Measurements from ENCODE around the gene HOXA11. TPM values are rescaled to one million over a fixed set of nuclear protein-coding genes. Genes with fewer than 3 reads are reported as not detected.

The HOXA11 gene
- total RNA-seq, 1 donor from 2014 or later, result 4.2 TPM

- TF ChIP-seq CTCF (IDR thresholded peaks at IDR 0.05; ENCODE audit: unreplicated experiment), result no peak
- H3K9me3 Mint-ChIP-seq, result no peaks in the 10 kb centered on the region
- H3K36me3 Mint-ChIP-seq, result no peaks in the 10 kb centered on the region
- H3K27ac Mint-ChIP-seq, result no peak overlapping the region
- H3K4me3 Mint-ChIP-seq, result no peak overlapping the region
- peaks cover 95% of the 10 kb centered on the region for H3K27me3 Mint-ChIP-seq (ENCODE audit: low read depth)
- peaks cover 22% of the 10 kb centered on the region for H3K4me1 Mint-ChIP-seq
- DNase-seq (ENCODE audit: low spot score in 2 of 2, unreplicated experiment in 2 of 2), result no peak
These were observed 28.6 kb upstream of the HOXA11 start for GRCh38 chr7:27213433-27214238.

DNA sequence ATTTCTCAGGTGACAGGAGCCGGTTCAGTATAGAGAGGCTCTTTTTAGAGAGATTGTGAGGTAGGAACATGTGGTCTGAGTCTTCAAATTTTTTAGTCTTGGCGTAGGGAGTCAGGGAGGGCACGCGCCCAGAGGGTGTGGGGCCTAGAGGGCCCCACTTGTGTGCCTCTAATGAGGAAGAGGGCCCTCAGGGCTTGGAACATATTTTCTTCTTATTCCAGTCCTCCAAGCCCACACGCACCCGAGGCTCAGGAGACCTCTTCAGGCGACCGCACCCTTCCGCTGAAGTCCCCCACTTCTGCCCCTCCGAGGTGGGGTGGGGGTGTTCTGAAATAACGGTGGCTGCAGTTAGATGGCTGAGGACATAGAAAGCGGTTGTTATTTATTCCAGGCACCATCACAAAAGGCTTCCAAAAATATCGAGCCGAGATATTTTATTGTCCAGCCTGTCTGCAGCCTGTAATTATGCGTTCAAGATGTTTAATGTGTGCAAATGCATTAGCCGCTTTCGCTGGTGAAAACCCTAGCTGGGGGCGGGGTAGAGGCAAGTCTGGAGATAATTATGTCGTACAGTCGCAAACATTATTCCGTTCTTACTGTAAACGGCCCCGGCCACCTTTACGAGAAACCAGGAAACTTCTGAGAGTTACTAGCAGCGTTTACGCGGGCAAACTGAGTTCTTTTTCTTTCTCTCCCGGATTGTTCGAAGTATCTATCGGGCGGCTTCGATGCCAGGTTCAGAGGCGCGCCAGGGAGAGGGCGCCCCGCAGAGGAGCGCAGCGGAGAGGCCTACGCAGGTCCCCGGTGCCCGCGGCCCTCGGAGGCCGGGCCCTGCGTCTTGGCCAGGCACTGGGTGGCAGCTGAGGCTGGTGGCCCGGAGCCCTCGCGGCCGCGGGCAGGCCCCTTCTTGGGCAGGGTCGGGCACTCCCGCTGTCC lies 27.7 kb upstream of the HOXA11 start:
- no peak overlapping the region for H3K4me3 Mint-ChIP-seq
- no peaks in the 10 kb centered on the region for H3K36me3 Mint-ChIP-seq
- no peak overlapping the region for H3K27ac Mint-ChIP-seq
- no peaks in the 10 kb centered on the region for H3K9me3 Mint-ChIP-seq
- no peak for DNase-seq (ENCODE audit: low spot score in 2 of 2, unreplicated experiment in 2 of 2)
- peaks cover 97% of the 10 kb centered on the region for H3K27me3 Mint-ChIP-seq (ENCODE audit: low read depth)
- H3K4me1 Mint-ChIP-seq, result peaks cover 22% of the 10 kb centered on the region
- no peak for TF ChIP-seq CTCF (IDR thresholded peaks at IDR 0.05; ENCODE audit: unreplicated experiment)

DNA sequence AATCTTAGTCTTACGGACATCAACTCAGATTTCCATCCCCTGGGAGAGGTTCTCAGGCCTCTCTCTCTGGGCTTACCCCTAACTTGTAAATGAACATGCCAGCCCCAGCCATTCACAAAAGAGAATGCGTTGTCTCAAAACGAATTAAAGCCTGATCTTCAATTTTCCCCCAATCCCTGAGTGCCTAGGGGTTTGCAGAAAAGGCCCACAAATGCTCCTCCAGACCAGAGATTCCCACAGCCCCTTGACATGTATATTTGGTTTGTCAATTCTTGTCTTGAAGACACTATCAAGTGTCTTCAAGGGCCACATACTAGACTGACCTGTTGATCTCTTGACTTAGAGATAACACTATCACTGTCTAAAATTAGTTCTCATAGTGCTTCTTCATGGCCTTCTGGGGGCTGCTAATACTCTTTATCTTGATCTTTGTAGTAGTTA lies 26.8 kb upstream of the HOXA11 start:
- Mint-ChIP-seq H3K4me1 (peaks cover 22% of the 10 kb centered on the region), H3K36me3 (no peaks in the 10 kb centered on the region)

DNA sequence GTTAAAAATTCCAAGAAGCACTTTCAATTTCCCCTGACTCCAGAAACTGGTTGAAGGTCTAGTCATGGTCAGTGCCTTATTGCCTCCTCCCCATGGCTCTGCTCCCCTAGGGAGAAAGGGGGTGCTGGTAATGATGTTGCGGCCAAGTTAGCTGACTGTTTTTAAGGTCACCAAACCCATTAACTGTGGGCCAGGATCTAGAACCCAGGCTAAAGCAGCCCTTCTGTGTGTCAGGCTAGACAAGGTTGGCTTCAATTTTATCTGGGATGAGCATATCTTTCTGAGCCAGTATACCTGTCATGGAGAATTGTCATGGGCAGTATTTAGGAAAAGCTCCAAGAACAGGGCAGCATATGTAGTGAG lies 26.0 kb upstream of the HOXA11 start:
- no peak for DNase-seq (ENCODE audit: low spot score in 2 of 2, unreplicated experiment in 2 of 2)
- TF ChIP-seq CTCF (IDR thresholded peaks at IDR 0.05; ENCODE audit: unreplicated experiment), result no peak
- no peaks in the 10 kb centered on the region for H3K9me3 Mint-ChIP-seq
- no peak overlapping the region for H3K4me3 Mint-ChIP-seq
- no peak overlapping the region for H3K27ac Mint-ChIP-seq
- peaks cover 20% of the 10 kb centered on the region for H3K4me1 Mint-ChIP-seq
- peaks cover 99% of the 10 kb centered on the region for H3K27me3 Mint-ChIP-seq (ENCODE audit: low read depth)
- H3K36me3 Mint-ChIP-seq, result no peaks in the 10 kb centered on the region

More for the DNA sequence above, 26.8 kb upstream of the HOXA11 start:
- no peak for TF ChIP-seq CTCF (IDR thresholded peaks at IDR 0.05; ENCODE audit: unreplicated experiment)
- Mint-ChIP-seq H3K4me3 (no peak overlapping the region), H3K27me3 (ENCODE audit: low read depth) (peaks cover 99% of the 10 kb centered on the region), H3K27ac (no peak overlapping the region), H3K9me3 (no peaks in the 10 kb centered on the region)
- no peak for DNase-seq (ENCODE audit: low spot score in 2 of 2, unreplicated experiment in 2 of 2)

- no peak for DNase-seq (ENCODE audit: low spot score in 2 of 2, unreplicated experiment in 2 of 2)
- Mint-ChIP-seq H3K4me3 (peak overlapping the region; percentile 46), H3K36me3 (no peaks in the 10 kb centered on the region), H3K4me1 (peaks cover 21% of the 10 kb centered on the region), H3K9me3 (no peaks in the 10 kb centered on the region), H3K27ac (no peak overlapping the region), H3K27me3 (ENCODE audit: low read depth) (peaks cover 99% of the 10 kb centered on the region)
- TF ChIP-seq CTCF (IDR thresholded peaks at IDR 0.05; ENCODE audit: unreplicated experiment), result peak; percentile 86
These were observed 25.5 kb upstream of the HOXA11 start for GRCh38 chr7:27210441-27211083.

Data from mesothelial cell of epicardium (in vitro differentiated cells).